H9 (cell line): Measurements from ENCODE around the gene MRFAP1. TPM values are rescaled to one million over a fixed set of nuclear protein-coding genes. Genes with fewer than 3 reads are reported as not detected.

Experiments
- DNase-seq: peaks from one replicate; pipeline ENCODE4 v3.0.0-alpha.2; 2017
- H2AFZ ChIP-seq: one replicate; pipeline ENCODE4 v1.6.1; 2013; ENCODE audit warnings: mild to moderate bottlenecking, low read length, control low read depth, moderate library complexity
- H2AK5ac ChIP-seq: 2 replicates; pipeline ENCODE4 v1.6.1; 2013; ENCODE audit warnings: low read length, control low read depth, mixed read lengths; ENCODE audit not compliant: insufficient read length
- H2BK120ac ChIP-seq: one replicate; pipeline ENCODE4 v1.6.1; 2013; ENCODE audit warnings: low read depth, mild to moderate bottlenecking, low read length, control low read depth, inconsistent platforms; ENCODE audit not compliant: poor library complexity, severe bottlenecking
- H2BK12ac ChIP-seq: 2 replicates; pipeline ENCODE4 v1.6.1; 2013; ENCODE audit warnings: low read length, control low read depth, mixed read lengths, low read depth; ENCODE audit not compliant: insufficient read length
- H2BK15ac ChIP-seq: 2 replicates; pipeline ENCODE4 v1.6.1; 2013; ENCODE audit warnings: low read depth, low read length, control low read depth
- H2BK20ac ChIP-seq: one replicate; pipeline ENCODE4 v1.6.1; 2013; ENCODE audit warnings: low read depth, mild to moderate bottlenecking, low read length, control low read depth, inconsistent platforms; ENCODE audit not compliant: poor library complexity, severe bottlenecking
- H2BK5ac ChIP-seq: 2 replicates; pipeline ENCODE4 v1.6.1; 2013; ENCODE audit warnings: low read length, control low read depth, mixed read lengths; ENCODE audit not compliant: insufficient read length
- H3K14ac ChIP-seq: 2 replicates; pipeline ENCODE4 v1.6.1; 2013; ENCODE audit warnings: low read length, control low read depth; ENCODE audit not compliant: insufficient read depth
- H3K18ac ChIP-seq: 2 replicates; pipeline ENCODE4 v1.6.1; 2013; ENCODE audit warnings: low read depth, mild to moderate bottlenecking, mixed read lengths, low read length, control low read depth; ENCODE audit not compliant: insufficient read length
- H3K23ac ChIP-seq: 2 replicates; pipeline ENCODE4 v1.6.1; 2013; ENCODE audit warnings: low read length, control low read depth, mixed read lengths, low read depth; ENCODE audit not compliant: insufficient read length
- H3K23me2 ChIP-seq: 2 replicates; pipeline ENCODE4 v1.6.1; 2013; ENCODE audit warnings: low read depth, mild to moderate bottlenecking, mixed read lengths, low read length, control low read depth; ENCODE audit not compliant: insufficient read length, poor library complexity, severe bottlenecking
- H3K27ac ChIP-seq: 2 replicates; pipeline ENCODE4 v1.5.1; 2013; ENCODE audit warnings: low read length, control low read depth, mixed read lengths, low read depth; ENCODE audit not compliant: insufficient read length
- H3K27me3 ChIP-seq: 2 replicates; pipeline ENCODE4 v1.6.1; 2013; ENCODE audit warnings: low read length, control low read depth, inconsistent platforms; ENCODE audit not compliant: insufficient read depth
- H3K4ac ChIP-seq: 2 replicates; pipeline ENCODE4 v1.6.1; 2013; ENCODE audit warnings: low read depth, mild to moderate bottlenecking, control low read depth, inconsistent platforms, low read length, moderate library complexity
- H3K4me1 ChIP-seq: 2 replicates; pipeline ENCODE4 v1.6.1; 2013; ENCODE audit warnings: low read length, control low read depth, inconsistent platforms; ENCODE audit not compliant: insufficient read depth
- H3K4me2 ChIP-seq: 2 replicates; pipeline ENCODE4 v1.6.1; 2013; ENCODE audit warnings: low read length, control low read depth, mixed read lengths; ENCODE audit not compliant: insufficient read length, insufficient read depth
- H3K56ac ChIP-seq: 2 replicates; pipeline ENCODE4 v1.6.1; 2013; ENCODE audit warnings: low read depth, mild to moderate bottlenecking, mixed read lengths, low read length, control low read depth; ENCODE audit not compliant: insufficient read length
- H3K79me1 ChIP-seq: 2 replicates; pipeline ENCODE4 v1.6.1; 2013; ENCODE audit warnings: low read depth, mild to moderate bottlenecking, moderate library complexity, low read length, control low read depth, inconsistent platforms; ENCODE audit not compliant: insufficient read depth, poor library complexity, severe bottlenecking
- H3K79me2 ChIP-seq: 2 replicates; pipeline ENCODE4 v1.6.1; 2013; ENCODE audit warnings: low read length, control low read depth, inconsistent platforms; ENCODE audit not compliant: insufficient read depth
- H3K9ac ChIP-seq: 2 replicates; pipeline ENCODE4 v1.6.1; 2013; ENCODE audit warnings: low read length, control low read depth, mixed read lengths; ENCODE audit not compliant: insufficient read length; ENCODE audit errors: extremely low read depth
- H3K9me3 ChIP-seq: one replicate; pipeline ENCODE4 v1.6.1; 2013; ENCODE audit warnings: low read depth, low read length, inconsistent platforms; ENCODE audit not compliant: control insufficient read depth
- H3T11ph ChIP-seq: one replicate; pipeline ENCODE4 v1.6.1; 2013; ENCODE audit warnings: mild to moderate bottlenecking, low read length, control low read depth, inconsistent platforms
- H4K20me1 ChIP-seq: one replicate; pipeline ENCODE4 v1.6.1; 2013; ENCODE audit not compliant: control insufficient read depth, insufficient read length, insufficient read depth
- H4K5ac ChIP-seq: 2 replicates; pipeline ENCODE4 v1.6.1; 2013; ENCODE audit warnings: low read depth, mild to moderate bottlenecking, mixed read lengths, low read length, control low read depth; ENCODE audit not compliant: insufficient read length
- H4K8ac ChIP-seq: replicated peaks from 2 replicates; pipeline ENCODE4 v1.6.1; 2013; ENCODE audit warnings: low read length, control low read depth, mixed read lengths, low read depth; ENCODE audit not compliant: insufficient read length
- H4K91ac ChIP-seq: 2 replicates; pipeline ENCODE4 v1.6.1; 2013; ENCODE audit warnings: low read depth, mild to moderate bottlenecking, moderate library complexity, mixed read lengths, low read length, control low read depth; ENCODE audit not compliant: insufficient read length
- H3K27ac Mint-ChIP-seq, 3 experiments: 2 replicates in 2 of 3; 3 replicates in 1 of 3; pipeline ENCODE4 v1.8.0; 2020 to 2021; ENCODE audit warnings: mixed read lengths in 3 of 3, mild to moderate bottlenecking in 1 of 3, moderate library complexity in 1 of 3
- H3K27me3 Mint-ChIP-seq: 2 replicates; pipeline ENCODE4 v1.8.0; 2021; ENCODE audit warnings: low read depth, mild to moderate bottlenecking, moderate library complexity, mixed read lengths
- H3K36me3 Mint-ChIP-seq, 3 experiments: 2 replicates in 2 of 3; 3 replicates in 1 of 3; pipeline ENCODE4 v1.8.0; 2020 to 2021; ENCODE audit warnings: low read depth in 3 of 3, mixed read lengths in 3 of 3; ENCODE audit not compliant: insufficient read depth in 1 of 3
- H3K4me1 Mint-ChIP-seq, 2 experiments: 2 replicates each; pipeline ENCODE4 v1.8.0; 2020; ENCODE audit warnings: mixed read lengths in 2 of 2
- H3K4me3 Mint-ChIP-seq, 2 experiments: 2 replicates in 1 of 2; 3 replicates in 1 of 2; pipeline ENCODE4 v1.8.0; 2020 to 2021; ENCODE audit warnings: mild to moderate bottlenecking in 2 of 2, mixed read lengths in 2 of 2, moderate library complexity in 1 of 2
- H3K9me3 Mint-ChIP-seq, 2 experiments: 2 replicates in 1 of 2; 3 replicates in 1 of 2; pipeline ENCODE4 v1.8.0; 2020; ENCODE audit warnings: mild to moderate bottlenecking in 2 of 2, mixed read lengths in 2 of 2, moderate library complexity in 1 of 2
- WGBS: extraction: QIAGEN DNeasy Blood & Tissue Kit; methylation state at CpG from one replicate; pipeline ENCODE4 v1.1.7; 2013; ENCODE audit warnings: missing lambda C conversion rate, low lambda C conversion rate, mixed read lengths; ENCODE audit not compliant: insufficient read length; ENCODE audit errors: extremely low coverage; 5-methylcytosine and 5-hydroxymethylcytosine counted together
- total RNA-seq: library from RNA; stranded (reverse); gene quantifications from 2 replicates; pipeline ENCODE4 v1.2.1, GENCODE V29; 2021
- TF ChIP-seq, protein P1 (sequence below): fragments of 200-600 bp; sonication (generic); conservative IDR thresholded peaks from 3 replicates; pipeline ENCODE4 v1.8.0; 2021; ENCODE audit warnings: antibody characterized with exemption, mild to moderate bottlenecking

MRFAP1 gene
- total RNA-seq, 1 experiment from 2014 or later: 328 TPM

DNA sequence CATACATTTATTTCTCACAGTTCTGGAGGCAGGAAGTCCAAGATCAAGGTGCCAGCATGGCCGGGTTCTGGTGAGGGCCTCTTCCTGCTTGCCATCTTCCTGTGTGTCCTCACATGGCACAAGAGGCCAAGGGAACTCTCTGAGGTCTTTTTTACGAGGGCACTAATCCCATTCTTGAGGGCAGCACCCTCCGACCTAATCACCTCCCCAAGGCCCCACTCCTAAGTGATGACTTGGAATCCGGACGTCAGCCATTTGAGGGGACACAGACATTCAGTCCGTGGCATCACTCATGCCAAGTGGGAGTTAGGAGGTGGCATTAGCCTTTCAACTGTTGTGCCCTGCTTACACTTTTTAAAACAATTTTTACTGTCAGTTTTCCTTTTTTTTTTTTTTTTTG is 38.2 kb upstream of the MRFAP1 start:
- H4K5ac ChIP-seq: no peak overlapping the region
- H4K91ac ChIP-seq: no peak overlapping the region
- no peak overlapping the region for H2BK15ac ChIP-seq
- H3K23me2 ChIP-seq: no peaks in the 10 kb centered on the region
- no peak overlapping the region for H2BK12ac ChIP-seq
- peaks cover 12 to 17% of the 10 kb centered on the region in 2 experiments for H3K9me3 Mint-ChIP-seq
- no peaks in the 10 kb centered on the region for H3K4me1 Mint-ChIP-seq
- DNase-seq: no peak
- no peaks in the 10 kb centered on the region for H4K20me1 ChIP-seq
- H3K27me3 Mint-ChIP-seq: peaks cover 8% of the 10 kb centered on the region
- H3K27ac ChIP-seq: no peak overlapping the region
- no peak overlapping the region for H3K18ac ChIP-seq
- peaks cover 7 to 28% (median 21%) of the 10 kb centered on the region in 3 experiments for H3K36me3 Mint-ChIP-seq
- H3K4ac ChIP-seq: no peak overlapping the region
- no peak overlapping the region for H3K23ac ChIP-seq
- H3K4me1 ChIP-seq: no peaks in the 10 kb centered on the region
- no peak overlapping the region for H3K27ac Mint-ChIP-seq
- H2AK5ac ChIP-seq: no peak overlapping the region
- TF ChIP-seq, protein P1, sequence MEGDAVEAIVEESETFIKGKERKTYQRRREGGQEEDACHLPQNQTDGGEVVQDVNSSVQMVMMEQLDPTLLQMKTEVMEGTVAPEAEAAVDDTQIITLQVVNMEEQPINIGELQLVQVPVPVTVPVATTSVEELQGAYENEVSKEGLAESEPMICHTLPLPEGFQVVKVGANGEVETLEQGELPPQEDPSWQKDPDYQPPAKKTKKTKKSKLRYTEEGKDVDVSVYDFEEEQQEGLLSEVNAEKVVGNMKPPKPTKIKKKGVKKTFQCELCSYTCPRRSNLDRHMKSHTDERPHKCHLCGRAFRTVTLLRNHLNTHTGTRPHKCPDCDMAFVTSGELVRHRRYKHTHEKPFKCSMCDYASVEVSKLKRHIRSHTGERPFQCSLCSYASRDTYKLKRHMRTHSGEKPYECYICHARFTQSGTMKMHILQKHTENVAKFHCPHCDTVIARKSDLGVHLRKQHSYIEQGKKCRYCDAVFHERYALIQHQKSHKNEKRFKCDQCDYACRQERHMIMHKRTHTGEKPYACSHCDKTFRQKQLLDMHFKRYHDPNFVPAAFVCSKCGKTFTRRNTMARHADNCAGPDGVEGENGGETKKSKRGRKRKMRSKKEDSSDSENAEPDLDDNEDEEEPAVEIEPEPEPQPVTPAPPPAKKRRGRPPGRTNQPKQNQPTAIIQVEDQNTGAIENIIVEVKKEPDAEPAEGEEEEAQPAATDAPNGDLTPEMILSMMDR: no peak
- H3K56ac ChIP-seq: no peak overlapping the region
- no peak overlapping the region for H3K14ac ChIP-seq
- no peaks in the 10 kb centered on the region for H3K27me3 ChIP-seq
- no peak overlapping the region for H2BK5ac ChIP-seq
- no peak overlapping the region for H3K9ac ChIP-seq
- H3K4me3 Mint-ChIP-seq: no peak overlapping the region
- H2BK120ac ChIP-seq: no peak overlapping the region
- H2BK20ac ChIP-seq: no peak overlapping the region
- H4K8ac ChIP-seq: no peak overlapping the region
- H3K4me2 ChIP-seq: no peak overlapping the region
- H3K79me1 ChIP-seq: no peaks in the 10 kb centered on the region
- no CpG with 5 or more reads among the region's 6 CpGs for WGBS
- no peaks in the 10 kb centered on the region for H3K79me2 ChIP-seq
- no peaks in the 10 kb centered on the region for H3K9me3 ChIP-seq
- no peak overlapping the region for H2AFZ ChIP-seq
- no peak overlapping the region for H3T11ph ChIP-seq
